Testis (tissue), 3 donors: ENCODE data around the gene PRR5. TPM values are rescaled to one million over a fixed set of nuclear protein-coding genes. Genes with fewer than 3 reads are reported as not detected.

Experiments
- DNase-seq: peaks from one replicate; pipeline ENCODE4 v3.0.0-alpha.2; 2019
- H3K27ac ChIP-seq, 2 donors: fragments of 200-600 bp; sonication (generic); one replicate each; pipeline ENCODE4 v1.5.1; 2019
- H3K27me3 ChIP-seq: fragments of 200-600 bp; sonication (generic); one replicate; pipeline ENCODE4 v1.5.1; 2019
- H3K36me3 ChIP-seq: fragments of 200-600 bp; sonication (generic); one replicate; pipeline ENCODE4 v1.5.1; 2017; ENCODE audit warnings: low read depth; ENCODE audit errors: missing control alignments
- H3K4me1 ChIP-seq: fragments of 200-600 bp; sonication (generic); one replicate; pipeline ENCODE4 v1.5.1; 2019
- H3K4me3 ChIP-seq, 2 donors: fragments of 200-600 bp; sonication (generic); one replicate each; pipeline ENCODE4 v1.5.1; 2017 to 2019
- H3K9me3 ChIP-seq: fragments of 200-600 bp; sonication (generic); one replicate; pipeline ENCODE4 v1.5.1; 2017
- POLR2A ChIP-seq: fragments of 450-650 bp; IDR thresholded peaks from one replicate; pipeline ENCODE4 v1.6.1; 2017; ENCODE audit warnings: antibody characterized with exemption, mild to moderate bottlenecking, moderate library complexity
- WGBS, 2 donors: methylation state at CpG; one replicate each; pipeline ENCODE4 v1.1.5; 2018; 5-methylcytosine and 5-hydroxymethylcytosine counted together
- intact Hi-C: fragments of 100-400 bp; cut with DNase I; formaldehyde crosslinking; loops from one replicate; pipeline ENCODE4 v1.15.1; 2023; ENCODE audit warnings: low total_unique reads
- polyA plus RNA-seq: library from polyadenylated mRNA; stranded (reverse); fragments of 350-450 nt; fragmentation: Illumina TruSeq; extraction: RNeasy Lipid Tissue Mini Kit (QIAGEN cat#74804); gene quantifications from one replicate; pipeline ENCODE4 v1.2.3, GENCODE V29; 2014; ENCODE audit warnings: low read depth, low replicate concordance; ENCODE audit not compliant: insufficient read depth
- total RNA-seq, 2 donors: library from RNA; depleted of rRNA; stranded (reverse); fragments of >200 nt; gene quantifications; one replicate each; pipeline ENCODE4 v1.2.3, GENCODE V29; 2016
- TF ChIP-seq, protein P1 (sequence below), 3 experiments: fragments of 450-650 bp in 2 of 3; fragments of 200-600 bp in 1 of 3; sonication (generic) in 1 of 3; IDR thresholded peaks; one replicate each; pipeline ENCODE4 v1.5.1; 2016 to 2019; ENCODE audit warnings: antibody characterized with exemption in 3 of 3, mild to moderate bottlenecking in 2 of 3, moderate library complexity in 1 of 3

Gene PRR5
- total and polyA plus RNA-seq, 3 donors from 2014 or later = 20.2 to 50.4 (median 38.4) TPM

DNA sequence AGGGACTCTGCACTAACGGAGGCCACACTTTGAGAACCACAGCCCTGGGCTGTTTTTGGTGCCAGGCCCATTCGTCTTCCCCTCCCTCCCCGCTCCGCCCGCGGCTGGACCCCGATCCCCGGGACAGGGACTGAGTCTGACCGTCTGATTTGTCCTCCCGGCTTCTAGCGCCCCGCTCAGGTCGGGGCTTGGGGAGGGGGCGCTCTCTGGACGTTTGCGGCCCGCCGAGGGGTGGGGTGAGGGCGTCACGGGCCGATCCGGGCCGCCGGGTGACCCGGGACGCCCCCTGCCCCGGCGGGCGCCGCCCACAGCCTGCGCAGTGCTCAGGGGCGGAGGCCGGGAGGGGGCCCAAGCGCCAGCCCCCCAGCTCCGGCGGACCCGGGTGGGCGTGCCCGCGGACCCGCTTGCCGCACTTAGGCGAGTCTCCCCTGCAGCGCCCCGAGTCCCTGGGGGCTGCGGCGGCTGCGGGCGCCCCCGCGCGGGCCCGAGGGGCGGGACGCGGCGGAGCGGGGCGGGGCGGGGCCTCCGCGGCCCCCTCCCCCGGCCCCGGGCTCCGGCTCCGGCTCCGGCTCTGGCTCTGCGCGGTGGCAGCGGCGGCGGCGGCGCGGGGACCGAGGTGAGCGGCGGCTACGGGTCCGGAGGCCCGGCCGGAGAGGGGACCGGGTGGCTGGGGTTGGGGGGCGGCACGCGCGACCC, 33.7 kb upstream of the PRR5 start:
- H3K4me3 ChIP-seq = peak overlapping the region; percentile 60 to 61
- H3K27ac ChIP-seq = peak overlapping the region; percentile 45 to 82
- H3K4me1 ChIP-seq = peaks cover 7% of the 10 kb centered on the region
- TF ChIP-seq, protein P1, sequence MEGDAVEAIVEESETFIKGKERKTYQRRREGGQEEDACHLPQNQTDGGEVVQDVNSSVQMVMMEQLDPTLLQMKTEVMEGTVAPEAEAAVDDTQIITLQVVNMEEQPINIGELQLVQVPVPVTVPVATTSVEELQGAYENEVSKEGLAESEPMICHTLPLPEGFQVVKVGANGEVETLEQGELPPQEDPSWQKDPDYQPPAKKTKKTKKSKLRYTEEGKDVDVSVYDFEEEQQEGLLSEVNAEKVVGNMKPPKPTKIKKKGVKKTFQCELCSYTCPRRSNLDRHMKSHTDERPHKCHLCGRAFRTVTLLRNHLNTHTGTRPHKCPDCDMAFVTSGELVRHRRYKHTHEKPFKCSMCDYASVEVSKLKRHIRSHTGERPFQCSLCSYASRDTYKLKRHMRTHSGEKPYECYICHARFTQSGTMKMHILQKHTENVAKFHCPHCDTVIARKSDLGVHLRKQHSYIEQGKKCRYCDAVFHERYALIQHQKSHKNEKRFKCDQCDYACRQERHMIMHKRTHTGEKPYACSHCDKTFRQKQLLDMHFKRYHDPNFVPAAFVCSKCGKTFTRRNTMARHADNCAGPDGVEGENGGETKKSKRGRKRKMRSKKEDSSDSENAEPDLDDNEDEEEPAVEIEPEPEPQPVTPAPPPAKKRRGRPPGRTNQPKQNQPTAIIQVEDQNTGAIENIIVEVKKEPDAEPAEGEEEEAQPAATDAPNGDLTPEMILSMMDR (IDR thresholded peaks at IDR 0.05) = no peak
- TF ChIP-seq POLR2A = no peak
- H3K9me3 ChIP-seq = no peaks in the 10 kb centered on the region
- 0 to 2% methylated on average over 2 to 23 of the region's 87 CpGs for WGBS, 2 donors
- no peak for DNase-seq
- no peaks in the 10 kb centered on the region for H3K36me3 ChIP-seq
- no peaks in the 10 kb centered on the region for H3K27me3 ChIP-seq
- intact Hi-C loops = no loop called here

DNA sequence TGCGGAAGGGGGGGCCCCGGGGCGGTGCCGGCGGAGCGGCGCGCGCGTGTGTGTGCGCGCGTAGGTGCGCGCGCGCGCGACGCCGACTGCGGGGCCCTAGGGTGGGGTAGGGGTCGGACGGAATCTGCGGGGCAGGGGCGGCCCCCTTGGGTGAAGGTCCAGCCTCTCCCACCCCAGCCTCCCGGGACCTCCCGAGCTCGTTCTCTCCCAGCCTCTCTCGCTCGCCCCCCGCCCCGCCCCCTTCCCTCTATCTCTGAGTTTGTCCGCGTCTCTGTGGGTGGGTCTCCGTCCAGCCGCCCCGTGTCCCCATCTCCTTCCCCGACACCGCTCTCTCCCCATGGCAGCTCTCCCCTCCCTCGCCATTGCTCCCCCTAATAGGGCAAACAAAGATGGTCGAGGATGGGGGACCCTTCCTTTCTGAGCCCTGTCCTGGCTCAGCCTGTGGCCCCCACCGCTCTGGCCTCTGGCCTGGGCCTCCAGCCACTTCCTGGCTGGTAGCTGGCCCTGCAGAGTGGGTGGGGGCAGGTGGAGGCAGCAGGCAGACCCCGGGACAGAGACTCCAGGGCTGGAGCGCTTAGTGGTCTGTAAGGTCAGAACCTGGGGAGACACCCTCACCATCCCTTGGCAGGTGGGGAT, 33.0 kb upstream of the PRR5 start:
- DNase-seq = no peak
- WGBS, 2 donors = 2 to 7% methylated on average over 16 to 35 of the region's 45 CpGs
- Histone ChIP-seq H3K4me3 (peak overlapping the region; percentile 54 to 60), H3K27ac (peak overlapping the region in 1 of 2 donors; percentile 82), H3K36me3 (no peaks in the 10 kb centered on the region), H3K9me3 (no peaks in the 10 kb centered on the region), H3K4me1 (peaks cover 5% of the 10 kb centered on the region), H3K27me3 (no peaks in the 10 kb centered on the region)
- intact Hi-C loops = no loop called here
- no peak for TF ChIP-seq POLR2A
- TF ChIP-seq, protein P1 (IDR thresholded peaks at IDR 0.05) = no peak

DNA sequence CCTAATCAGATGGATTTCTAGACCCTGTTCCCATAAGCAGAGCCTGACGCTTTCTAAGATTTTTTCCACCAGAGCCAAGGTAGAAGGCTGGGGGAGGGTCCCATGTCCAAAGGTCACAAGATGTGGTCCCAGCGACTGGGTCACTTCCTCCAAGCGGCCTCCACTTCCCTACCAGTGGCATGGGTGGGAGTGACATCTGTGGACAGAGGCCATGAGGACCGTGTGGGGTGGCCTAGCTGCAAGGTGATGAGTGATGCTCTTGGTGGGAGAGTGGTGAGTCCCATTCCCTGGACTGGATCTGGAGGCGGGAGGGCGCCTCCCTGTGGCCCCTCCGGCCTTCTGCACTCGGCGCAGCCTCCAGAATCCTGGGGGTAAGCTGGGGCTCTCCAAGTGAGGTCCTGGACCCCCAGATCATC, 32.4 kb upstream of the PRR5 start:
- H3K27me3 ChIP-seq = no peaks in the 10 kb centered on the region
- H3K9me3 ChIP-seq = no peaks in the 10 kb centered on the region
- intact Hi-C loops = no loop called here
- no peak for TF ChIP-seq POLR2A
- TF ChIP-seq, protein P1 (IDR thresholded peaks at IDR 0.05) = no peak
- H3K4me1 ChIP-seq = no peaks in the 10 kb centered on the region
- DNase-seq = no peak
- peak overlapping the region in 1 of 2 donors; percentile 54 for H3K4me3 ChIP-seq
- no peaks in the 10 kb centered on the region for H3K36me3 ChIP-seq
- 33 to 67% methylated on average over 3 to 9 of the region's 9 CpGs for WGBS, 2 donors
- H3K27ac ChIP-seq = peak overlapping the region in 1 of 2 donors; percentile 82

DNA sequence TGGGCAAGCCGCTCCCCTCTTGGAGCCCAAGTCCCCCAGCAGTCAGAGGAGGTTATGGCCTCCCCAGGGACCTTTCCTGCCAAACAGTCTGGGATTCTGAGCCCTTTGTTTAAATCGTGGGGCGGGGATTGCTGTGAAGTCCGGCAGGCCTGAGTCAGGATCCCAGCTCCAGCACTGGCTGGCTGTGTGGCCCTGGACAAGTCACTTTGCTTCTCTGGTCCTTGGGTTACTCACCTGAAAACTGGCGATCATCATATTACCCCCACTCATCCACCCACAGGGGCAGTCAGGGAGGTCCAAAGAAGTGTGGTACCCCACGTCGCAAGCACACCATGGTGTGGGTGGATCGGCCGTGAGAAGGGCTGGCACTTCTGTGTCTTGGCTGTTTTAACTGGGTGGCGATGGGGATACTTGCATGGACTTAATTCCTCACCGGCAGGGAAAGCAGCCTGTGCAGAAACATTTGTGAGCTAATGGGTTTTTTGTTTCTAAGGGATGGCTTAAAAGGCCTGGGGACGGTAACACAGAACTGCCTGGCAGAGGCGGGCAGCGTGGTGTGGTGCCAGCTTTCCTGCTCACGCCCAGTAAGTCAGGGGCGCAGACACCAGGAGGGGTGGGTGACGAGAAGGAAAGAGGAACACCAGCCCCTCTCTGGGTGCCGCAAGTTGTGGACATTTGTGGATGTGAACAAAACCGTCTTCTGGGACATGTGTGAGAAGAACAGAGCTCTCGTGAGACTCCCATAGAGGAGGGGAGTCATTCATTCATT, 31.6 kb upstream of the PRR5 start:
- Histone ChIP-seq H3K4me1 (no peaks in the 10 kb centered on the region), H3K4me3 (no peak overlapping the region), H3K27ac (no peak overlapping the region), H3K27me3 (no peaks in the 10 kb centered on the region), H3K9me3 (no peaks in the 10 kb centered on the region), H3K36me3 (no peaks in the 10 kb centered on the region)
- no peak for DNase-seq
- WGBS, 2 donors = 81 to 89% methylated on average over 17 to 20 of the region's 20 CpGs
- TF ChIP-seq POLR2A = no peak
- TF ChIP-seq, protein P1 (IDR thresholded peaks at IDR 0.05) = no peak
- intact Hi-C loops = no loop called here
